ENCODE measurements around the gene DYNLT1.
"Not testable (repeated sequence)": the region's sequence is repeated elsewhere in the genome, so short reads cannot be mapped to it uniquely, and the experiment has no call there.

DYNLT1 gene

GRCh38 chr6:158662954-158663624, 18.5 kb upstream of the DYNLT1 start:
- peak; percentile 72 for DNase-seq

- DNase-seq: no peak
Measured at GRCh38 chr6:158662607-158662953, 18.0 kb upstream of the DYNLT1 start.

DNA sequence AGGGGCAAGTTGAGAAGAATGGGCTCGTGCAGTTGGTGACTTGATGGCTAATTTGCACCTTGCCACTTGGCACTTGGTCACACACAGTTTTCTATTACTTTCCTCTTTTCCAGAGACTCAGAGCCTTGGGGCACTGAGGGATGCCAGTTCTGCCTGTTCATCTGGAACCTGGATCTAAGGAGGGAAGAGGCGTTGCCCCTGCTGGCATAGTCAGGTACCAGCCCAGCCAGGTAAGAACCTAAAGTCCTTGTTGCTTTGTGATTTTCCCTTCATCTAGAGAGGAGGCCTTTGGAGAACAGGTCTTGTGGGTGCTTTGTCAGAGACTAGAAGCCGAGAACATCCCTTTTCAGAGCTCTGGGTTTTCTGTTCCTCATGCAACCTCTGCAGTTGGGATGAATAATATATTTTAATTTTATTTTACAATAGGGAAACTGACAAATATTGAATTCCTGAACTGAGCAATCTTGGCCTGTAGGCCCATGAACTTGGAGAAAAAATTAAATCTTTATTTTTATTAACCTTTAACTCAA, 16.7 kb upstream of the DYNLT1 start:
- DNase-seq: peak; percentile 66

- peak; percentile 97 for DNase-seq
Measured at GRCh38 chr6:158660333-158660754, 15.8 kb upstream of the DYNLT1 start.

- DNase-seq: not testable (repeated sequence)
Measured at GRCh38 chr6:158656986-158657385, 12.4 kb upstream of the DYNLT1 start.

- DNase-seq: peak; percentile 97
Measured at GRCh38 chr6:158655569-158656450, 11.3 kb upstream of the DYNLT1 start.

GRCh38 chr6:158654960-158655489, 10.5 kb upstream of the DYNLT1 start:
- peak; percentile 97 for DNase-seq

DNA sequence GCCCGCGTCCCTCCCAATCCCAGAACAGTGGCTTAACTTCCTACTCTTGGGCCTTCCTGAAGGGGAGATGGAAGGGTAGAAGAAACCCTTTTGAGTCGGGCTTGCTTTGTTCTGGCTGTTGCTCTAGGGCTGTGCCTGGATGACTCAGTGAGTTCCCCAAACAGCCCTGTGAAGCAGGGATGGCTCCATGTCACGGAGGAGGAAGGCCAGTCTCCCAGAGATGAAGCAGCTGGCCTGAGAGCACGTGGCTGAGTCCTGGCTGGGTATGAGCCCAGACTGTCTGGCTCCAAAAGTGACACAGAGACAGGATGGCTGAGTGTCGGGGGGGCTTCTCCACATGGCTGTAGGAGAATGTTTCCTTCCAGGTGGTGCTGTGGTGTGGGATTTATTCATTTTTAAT, 10.0 kb upstream of the DYNLT1 start:
- peak; percentile 95 for DNase-seq

- DNase-seq: no peak
Measured at GRCh38 chr6:158653577-158654354, 9.2 kb upstream of the DYNLT1 start.

DNA sequence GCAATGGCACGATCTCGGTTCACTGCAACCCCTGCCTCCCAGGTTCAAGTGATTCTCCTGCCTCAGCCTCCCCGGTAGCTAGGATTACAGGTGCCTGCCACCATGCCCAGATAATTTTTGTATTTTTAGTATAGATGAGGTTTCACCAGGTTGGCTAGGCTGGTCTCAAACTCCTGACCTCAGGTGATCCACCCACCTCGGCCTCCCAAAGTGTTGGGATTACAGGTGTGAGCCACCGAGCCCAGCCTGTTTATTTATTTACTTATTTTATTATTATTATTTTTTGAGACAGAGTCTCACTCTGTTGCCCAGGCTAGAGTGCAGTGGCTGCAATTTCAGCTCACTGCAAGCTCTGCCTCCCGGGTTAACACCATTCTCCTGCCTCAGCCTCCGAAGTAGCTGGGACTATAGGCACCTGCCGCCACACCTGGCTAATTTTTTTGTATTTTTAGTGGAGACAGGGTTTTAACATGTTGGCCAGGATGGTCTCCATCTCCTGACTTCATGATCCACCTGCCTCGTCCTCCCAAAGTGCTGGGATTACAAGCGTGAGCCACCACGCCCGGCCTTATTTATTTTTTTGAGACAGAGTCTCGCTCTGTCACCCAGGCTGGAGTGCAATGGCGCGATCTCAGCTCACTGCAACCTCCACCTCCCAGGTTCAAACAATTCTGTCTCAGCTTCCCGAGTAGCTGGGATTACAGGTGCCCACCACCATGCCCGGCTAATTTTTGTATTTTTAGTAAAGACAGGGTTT, 7.6 kb upstream of the DYNLT1 start:
- not testable (repeated sequence) for DNase-seq

GRCh38 chr6:158649289-158650143, 5.0 kb upstream of the DYNLT1 start, which contains the start of gene SYTL3:
Gene SYTL3 (plus strand): TSS chr6:158650054. CDS start chr6:158663269, 13,215 bp downstream.
- no peak for DNase-seq

DNA sequence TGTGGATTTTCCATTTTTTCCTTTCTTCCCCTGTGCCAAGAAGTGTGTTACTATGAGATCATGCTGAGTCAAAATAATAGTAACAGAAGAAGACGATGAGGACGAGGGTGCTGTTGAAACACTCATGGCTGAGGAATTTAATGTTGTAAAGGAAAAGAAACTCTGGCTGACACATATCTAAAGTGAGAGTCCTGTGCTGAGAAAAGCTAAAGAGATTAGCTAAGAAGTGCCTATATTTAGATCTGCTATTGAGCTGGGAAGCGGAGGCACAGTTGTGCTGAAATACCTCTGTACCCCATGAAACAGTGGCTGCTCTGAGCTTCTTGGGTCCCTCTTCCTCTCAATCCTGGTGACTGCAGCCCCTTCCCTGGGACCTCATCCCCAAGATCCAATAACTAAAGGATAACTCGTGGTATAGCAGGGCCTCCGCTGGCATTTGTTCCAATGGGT, 4.2 kb upstream of the DYNLT1 start:
- no peak for DNase-seq

DNA sequence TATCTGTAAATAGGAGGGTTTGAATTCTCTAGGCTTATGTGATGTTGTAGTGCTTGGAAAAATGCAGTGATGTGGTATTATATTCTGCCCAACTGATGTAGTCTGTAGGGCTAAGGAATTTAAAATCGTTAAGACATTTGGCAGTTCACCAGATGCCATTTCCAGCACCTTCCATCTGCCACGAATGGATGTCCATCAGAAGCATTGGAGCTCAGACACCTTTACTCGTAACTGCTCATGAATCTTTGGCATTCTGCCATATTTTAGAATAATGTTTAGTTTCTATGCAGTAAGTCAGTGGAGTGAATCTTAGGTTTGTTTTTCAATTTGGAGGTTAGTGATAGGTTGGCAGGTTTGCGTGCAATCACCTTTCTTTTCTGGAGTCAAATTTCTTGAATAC, 3.0 kb upstream of the DYNLT1 start:
- peak; percentile 64 for DNase-seq

- no peak for DNase-seq
Measured at GRCh38 chr6:158646023-158646910, 1.7 kb upstream of the DYNLT1 start.

- DNase-seq: no peak
Measured at GRCh38 chr6:158645064-158646022, 800 bp upstream of the DYNLT1 start.

DNA sequence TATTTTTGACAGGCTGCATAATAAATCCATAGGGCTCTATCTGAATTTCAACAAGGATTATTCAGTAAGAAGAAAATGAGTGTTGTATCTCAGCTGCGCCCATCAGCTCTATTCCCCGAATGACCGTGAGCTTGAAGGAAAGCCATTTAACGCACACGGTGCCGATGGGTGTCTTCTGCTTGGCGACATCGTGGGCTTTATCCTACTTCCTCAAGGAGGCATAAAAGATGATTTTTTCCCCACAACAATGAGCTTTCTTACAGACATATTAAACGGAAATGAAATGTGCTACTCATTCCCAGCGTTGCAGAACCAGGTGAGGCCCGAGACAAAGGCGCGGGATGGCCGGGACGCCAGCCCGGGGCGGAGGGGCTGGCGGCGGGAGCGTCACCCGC, 710 bp downstream of the DYNLT1 start:
- peak; percentile 51 for DNase-seq

- DNase-seq: no peak
Measured at GRCh38 chr6:158642097-158642601, 2.4 kb downstream of the DYNLT1 start.

- DNase-seq: no peak
Measured at GRCh38 chr6:158640519-158640918, 4.0 kb downstream of the DYNLT1 start.

Data from NCI-H1105 treated with DMSO at 0.1 percent for 48 hours (cell line).